GM23338 (cell line): ENCODE results near the gene ENTPD3. TPM values are rescaled to one million over a fixed set of nuclear protein-coding genes. Genes with fewer than 3 reads are reported as not detected.

Experiments
- ATAC-seq: fragments of 200-7000 bp; cut with Tn5 transposase; 3 replicates; pipeline ENCODE4 v1.9.1; 2020
- DNase-seq: peaks from one replicate; pipeline ENCODE4 v3.0.0-alpha.2; 2015; ENCODE audit warnings: low spot score
- H2AFZ ChIP-seq: fragments of 200-600 bp; sonication (generic); 2 replicates; pipeline ENCODE4 v1.8.0; 2016; ENCODE audit warnings: antibody characterized with exemption, mild to moderate bottlenecking, moderate library complexity
- H3F3A ChIP-seq: fragments of 200-600 bp; sonication (generic); replicated peaks from 2 replicates; pipeline ENCODE4 v1.8.0; 2017; ENCODE audit warnings: antibody characterized with exemption, mixed run types, low read depth
- H3K27ac ChIP-seq: fragments of 200-600 bp; sonication (generic); 2 replicates; pipeline ENCODE4 v1.6.1; 2016; ENCODE audit warnings: low read depth
- H3K27me3 ChIP-seq: fragments of 200-600 bp; sonication (generic); 2 replicates; pipeline ENCODE4 v1.8.0; 2016; ENCODE audit warnings: mild to moderate bottlenecking, mixed run types, moderate library complexity; ENCODE audit not compliant: insufficient read depth
- H3K36me3 ChIP-seq: fragments of 200-600 bp; sonication (generic); 2 replicates; pipeline ENCODE4 v1.8.0; 2016; ENCODE audit warnings: mild to moderate bottlenecking; ENCODE audit not compliant: insufficient read depth
- H3K4me1 ChIP-seq: fragments of 200-600 bp; sonication (generic); 2 replicates; pipeline ENCODE4 v1.8.0; 2016; ENCODE audit warnings: mild to moderate bottlenecking, moderate library complexity; ENCODE audit not compliant: insufficient read depth
- H3K4me2 ChIP-seq: fragments of 200-600 bp; sonication (generic); 2 replicates; pipeline ENCODE4 v1.7.1; 2017; ENCODE audit warnings: mixed run types
- H3K4me3 ChIP-seq: fragments of 200-600 bp; sonication (generic); 2 replicates; pipeline ENCODE4 v1.6.1; 2016; ENCODE audit warnings: mixed run types
- H3K79me2 ChIP-seq: fragments of 200-600 bp; sonication (generic); replicated peaks from 2 replicates; pipeline ENCODE4 v1.8.0; 2017; ENCODE audit warnings: mild to moderate bottlenecking; ENCODE audit not compliant: insufficient read depth
- H3K9me2 ChIP-seq: fragments of 200-600 bp; sonication (generic); 2 replicates; pipeline ENCODE4 v1.8.0; 2017; ENCODE audit not compliant: insufficient read depth
- H4K20me1 ChIP-seq: fragments of 200-600 bp; sonication (generic); replicated peaks from 2 replicates; pipeline ENCODE4 v1.8.0; 2017; ENCODE audit warnings: mild to moderate bottlenecking; ENCODE audit not compliant: insufficient read depth
- H3K27ac Mint-ChIP-seq: 2 replicates; pipeline ENCODE4 v1.8.0; 2020; ENCODE audit warnings: inconsistent platforms, mild to moderate bottlenecking, moderate library complexity, mixed read lengths
- H3K27me3 Mint-ChIP-seq: 3 replicates; pipeline ENCODE4 v1.8.0; 2022; ENCODE audit warnings: low read depth, mild to moderate bottlenecking, moderate library complexity, mixed read lengths, inconsistent platforms; ENCODE audit not compliant: insufficient read depth, poor library complexity
- H3K36me3 Mint-ChIP-seq: 3 replicates; pipeline ENCODE4 v1.8.0; 2021; ENCODE audit warnings: low read depth, mild to moderate bottlenecking, inconsistent platforms, moderate library complexity, mixed read lengths
- H3K4me1 Mint-ChIP-seq: 3 replicates; pipeline ENCODE4 v1.8.0; 2020; ENCODE audit warnings: mild to moderate bottlenecking, inconsistent platforms, mixed read lengths
- H3K4me3 Mint-ChIP-seq: 3 replicates; pipeline ENCODE4 v1.8.0; 2021; ENCODE audit warnings: moderate library complexity, mild to moderate bottlenecking, inconsistent platforms, mixed read lengths
- H3K9me3 Mint-ChIP-seq: 3 replicates; pipeline ENCODE4 v1.8.0; 2020; ENCODE audit warnings: moderate library complexity, mild to moderate bottlenecking, inconsistent platforms, mixed read lengths
- CREB1 ChIP-seq: fragments of 250-450 bp; sonication (Bioruptor Pico); IDR thresholded peaks from 2 replicates; pipeline ENCODE4 v1.5.0; 2020; ENCODE audit warnings: low read depth, mild to moderate bottlenecking, moderate library complexity
- CTCF ChIP-seq, 2 experiments: fragments of 200-600 bp in 1 of 2; sonication (generic) in 1 of 2; conservative IDR thresholded peaks; 2 replicates each; pipeline versions ENCODE4 v1.5.1 to v1.6.1; 2016 to 2017; ENCODE audit warnings: antibody characterized with exemption in 2 of 2, low read depth in 2 of 2, mild to moderate bottlenecking in 2 of 2, moderate library complexity in 1 of 2
- ETS1 ChIP-seq: IDR thresholded peaks from 2 replicates; pipeline ENCODE4 v1.6.1; 2016; ENCODE audit warnings: antibody characterized with exemption
- EZH2 ChIP-seq: fragments of 200-600 bp; sonication (generic); IDR thresholded peaks from one replicate; pipeline ENCODE4 v1.8.0; 2017; ENCODE audit warnings: antibody characterized with exemption, mild to moderate bottlenecking, low read depth; ENCODE audit not compliant: unreplicated experiment
- EZH2phosphoT487 ChIP-seq: fragments of 200-600 bp; sonication (generic); IDR thresholded peaks from one replicate; pipeline ENCODE4 v1.8.1; 2018; ENCODE audit warnings: antibody characterized with exemption; ENCODE audit not compliant: unreplicated experiment
- JUNB ChIP-seq: IDR thresholded peaks from one replicate; pipeline ENCODE4 v1.6.1; 2016; ENCODE audit warnings: antibody characterized with exemption; ENCODE audit not compliant: unreplicated experiment
- NANOG ChIP-seq: IDR thresholded peaks from 2 replicates; pipeline ENCODE4 v1.6.1; 2016; ENCODE audit warnings: antibody characterized with exemption, borderline replicate concordance
- POLR2AphosphoS5 ChIP-seq: IDR thresholded peaks from 2 replicates; pipeline ENCODE4 v1.6.1; 2016; ENCODE audit warnings: antibody characterized with exemption, low read depth
- STAT1 ChIP-seq: IDR thresholded peaks from one replicate; pipeline ENCODE4 v1.6.1; 2016; ENCODE audit warnings: antibody characterized with exemption; ENCODE audit not compliant: unreplicated experiment
- ZNF114 ChIP-seq: fragments of 250-450 bp; sonication (Bioruptor Pico); IDR thresholded peaks from 2 replicates; pipeline ENCODE4 v1.5.0; 2020; ENCODE audit warnings: mild to moderate bottlenecking, moderate library complexity
- ZNF331 ChIP-seq: fragments of 250-450 bp; sonication (Bioruptor Pico); IDR thresholded peaks from 2 replicates; pipeline ENCODE4 v1.5.0; 2020; ENCODE audit warnings: low read depth, mild to moderate bottlenecking, moderate library complexity
- ZNF462 ChIP-seq: fragments of 250-450 bp; sonication (Bioruptor Pico); IDR thresholded peaks from 2 replicates; pipeline ENCODE4 v1.5.0; 2020; ENCODE audit warnings: mild to moderate bottlenecking, moderate library complexity
- polyA plus RNA-seq: library from polyadenylated mRNA; unstranded; fragments of >200 nt; fragmentation: Nextera tagmentation; extraction: Ambion mirVana; gene quantifications from 2 replicates; pipeline ENCODE4 v1.2.1, GENCODE V29; 2016
- total RNA-seq: library from RNA; depleted of rRNA; stranded (reverse); fragments of >200 nt; shearing (Covaris generic); gene quantifications from 2 replicates; pipeline ENCODE4 v1.2.3, GENCODE V29; 2014

The ENTPD3 gene
- total and polyA plus RNA-seq, 2 experiments from 2014 or later = 0.32 to 0.63 TPM

- H3K36me3 Mint-ChIP-seq = peaks cover 23% of the 10 kb centered on the region
- ATAC-seq (no peak), DNase-seq (no peak)
- H3K9me3 Mint-ChIP-seq = no peaks in the 10 kb centered on the region
- H3K4me3 Mint-ChIP-seq = no peak overlapping the region
- Histone ChIP-seq H4K20me1 (peaks cover 14% of the 10 kb centered on the region; the same call in 1 of the 2 replicates), H3K27ac (no peak overlapping the region), H3K27me3 (no peaks in the 10 kb centered on the region), H3F3A (peaks cover 22% of the 10 kb centered on the region), H2AFZ (no peak overlapping the region), H3K79me2 (no peaks in the 10 kb centered on the region), H3K36me3 (peaks cover 12% of the 10 kb centered on the region; the same call in 1 of the 2 replicates), H3K9me2 (no peaks in the 10 kb centered on the region), H3K4me3 (no peak overlapping the region), H3K4me1 (no peaks in the 10 kb centered on the region), H3K4me2 (no peak overlapping the region)
- no peak overlapping the region for H3K27ac Mint-ChIP-seq
- H3K27me3 Mint-ChIP-seq = no peaks in the 10 kb centered on the region
- TF ChIP-seq JUNB (no peak), ETS1 (no peak), ZNF331 (CRISPR knock-in tag) (no peak)
- peaks cover 12% of the 10 kb centered on the region; the same call in 2 of the 3 replicates for H3K4me1 Mint-ChIP-seq
Observed at GRCh38 chr3:40468018-40468417, 81.0 kb downstream of the ENTPD3 start.

- 0 out of 2 replicates have a peak, but pooled peaks cover 2% of the 10 kb centered on the region for H3F3A ChIP-seq
- no peak overlapping the region for H3K27ac Mint-ChIP-seq
- H2AFZ ChIP-seq = no peak overlapping the region
- no peaks in the 10 kb centered on the region for H3K79me2 ChIP-seq
- H3K36me3 ChIP-seq = no peaks in the 10 kb centered on the region
- H3K27ac ChIP-seq = no peak overlapping the region
- ATAC-seq = no peak
- DNase-seq = no peak
- no peaks in the 10 kb centered on the region for H3K27me3 Mint-ChIP-seq
- H3K9me3 Mint-ChIP-seq = no peaks in the 10 kb centered on the region
- H3K4me2 ChIP-seq = no peak overlapping the region
- H3K4me1 ChIP-seq = no peaks in the 10 kb centered on the region
- H4K20me1 ChIP-seq = peaks cover 4% of the 10 kb centered on the region; the same call in 1 of the 2 replicates
- no peaks in the 10 kb centered on the region for H3K27me3 ChIP-seq
- no peaks in the 10 kb centered on the region for H3K4me1 Mint-ChIP-seq
- H3K9me2 ChIP-seq = no peaks in the 10 kb centered on the region
- 0 out of 3 replicates have a peak, but pooled peaks cover 7% of the 10 kb centered on the region for H3K36me3 Mint-ChIP-seq
- no peak overlapping the region for H3K4me3 Mint-ChIP-seq
- no peak overlapping the region for H3K4me3 ChIP-seq
- TF ChIP-seq CREB1 (no peak), CTCF (conservative IDR thresholded peaks at IDR 0.05; ENCODE audit: low read depth in 2 of 2) (no peak), ZNF114 (CRISPR knock-in tag) (no peak), EZH2 (no peak), POLR2AphosphoS5 (no peak), EZH2phosphoT487 (no peak), NANOG (no peak), JUNB (no peak), STAT1 (no peak), ZNF462 (CRISPR knock-in tag) (no peak)
Observed at GRCh38 chr3:40470701-40471100, 83.7 kb downstream of the ENTPD3 start.
